ENCODE results near the gene KRT1.

Gene KRT1

GRCh38 chr12:52682938-52683574 lies 2.8 kb upstream of the KRT1 start:
- Histone ChIP-seq H3K36me3 (ENCODE audit: control insufficient read depth, insufficient read depth, low read length) (no peaks in the 10 kb centered on the region), H3K9me3 (ENCODE audit: control insufficient read depth, low read length) (no peaks in the 10 kb centered on the region), H3K4me3 (ENCODE audit: extremely low read depth, insufficient read depth, low read length, poor library complexity, severe bottlenecking) (no peak overlapping the region), H3K27ac (ENCODE audit: low read depth, low read length, severe bottlenecking) (no peak overlapping the region), H3K4me1 (ENCODE audit: control insufficient read depth, insufficient read depth, low read length, poor library complexity, severe bottlenecking) (no peaks in the 10 kb centered on the region)
- 87 to 92% methylated on average over 2 of the region's 4 CpGs for WGBS, 2 experiments (ENCODE audit: insufficient coverage in 2 of 2)

GRCh38 chr12:52682381-52682660 lies 2.1 kb upstream of the KRT1 start:
- Histone ChIP-seq H3K9me3 (ENCODE audit: control insufficient read depth, low read length) (no peaks in the 10 kb centered on the region), H3K4me1 (ENCODE audit: control insufficient read depth, insufficient read depth, low read length, poor library complexity, severe bottlenecking) (no peaks in the 10 kb centered on the region), H3K27ac (ENCODE audit: low read depth, low read length, severe bottlenecking) (no peak overlapping the region), H3K36me3 (ENCODE audit: control insufficient read depth, insufficient read depth, low read length) (no peaks in the 10 kb centered on the region), H3K4me3 (ENCODE audit: extremely low read depth, insufficient read depth, low read length, poor library complexity, severe bottlenecking) (no peak overlapping the region)
- 88% methylated on average over 1 of the region's 2 CpGs; no CpG with 5 or more reads in 1 of the 2 experiments for WGBS, 2 experiments (ENCODE audit: insufficient coverage in 2 of 2)

- no peak overlapping the region for H3K27ac ChIP-seq (ENCODE audit: low read depth, low read length, severe bottlenecking)
- no peaks in the 10 kb centered on the region for H3K9me3 ChIP-seq (ENCODE audit: control insufficient read depth, low read length)
- H3K4me1 ChIP-seq (ENCODE audit: control insufficient read depth, insufficient read depth, low read length, poor library complexity, severe bottlenecking) = no peaks in the 10 kb centered on the region
- 84 to 96% methylated on average over 8 to 11 of the region's 12 CpGs for WGBS, 2 experiments (ENCODE audit: insufficient coverage in 2 of 2)
- H3K4me3 ChIP-seq (ENCODE audit: extremely low read depth, insufficient read depth, low read length, poor library complexity, severe bottlenecking) = no peak overlapping the region
- no peaks in the 10 kb centered on the region for H3K36me3 ChIP-seq (ENCODE audit: control insufficient read depth, insufficient read depth, low read length)
These were observed 1.5 kb upstream of the KRT1 start for GRCh38 chr12:52681526-52682380.

GRCh38 chr12:52679875-52680274 lies 332 bp downstream of the KRT1 start:
- 58 to 80% methylated on average over 1 to 2 of the region's 5 CpGs for WGBS, 2 experiments (ENCODE audit: insufficient coverage in 2 of 2)

GRCh38 chr12:52677671-52678070 lies 2.5 kb downstream of the KRT1 start:
- Histone ChIP-seq H3K36me3 (ENCODE audit: control insufficient read depth, insufficient read depth, low read length) (no peaks in the 10 kb centered on the region), H3K4me3 (ENCODE audit: extremely low read depth, insufficient read depth, low read length, poor library complexity, severe bottlenecking) (no peak overlapping the region), H3K4me1 (ENCODE audit: control insufficient read depth, insufficient read depth, low read length, poor library complexity, severe bottlenecking) (peaks cover 8% of the 10 kb centered on the region), H3K9me3 (ENCODE audit: control insufficient read depth, low read length) (no peaks in the 10 kb centered on the region), H3K27ac (ENCODE audit: low read depth, low read length, severe bottlenecking) (no peak overlapping the region)
- no CpG with 5 or more reads among the region's 1 CpG for WGBS, 2 experiments (ENCODE audit: insufficient coverage in 2 of 2)

More at GRCh38 chr12:52679875-52680274, 332 bp downstream of the KRT1 start:
- no peaks in the 10 kb centered on the region for H3K36me3 ChIP-seq (ENCODE audit: control insufficient read depth, insufficient read depth, low read length)
- no peaks in the 10 kb centered on the region for H3K4me1 ChIP-seq (ENCODE audit: control insufficient read depth, insufficient read depth, low read length, poor library complexity, severe bottlenecking)
- H3K27ac ChIP-seq (ENCODE audit: low read depth, low read length, severe bottlenecking) = no peak overlapping the region
- no peaks in the 10 kb centered on the region for H3K9me3 ChIP-seq (ENCODE audit: control insufficient read depth, low read length)
- H3K4me3 ChIP-seq (ENCODE audit: extremely low read depth, insufficient read depth, low read length, poor library complexity, severe bottlenecking) = no peak overlapping the region

GRCh38 chr12:52677126-52677525 lies 3.1 kb downstream of the KRT1 start:
- 80 to 93% methylated on average over 4 of the region's 5 CpGs for WGBS, 2 experiments (ENCODE audit: insufficient coverage in 2 of 2)
- H3K9me3 ChIP-seq (ENCODE audit: control insufficient read depth, low read length) = no peaks in the 10 kb centered on the region
- H3K4me1 ChIP-seq (ENCODE audit: control insufficient read depth, insufficient read depth, low read length, poor library complexity, severe bottlenecking) = peaks cover 11% of the 10 kb centered on the region
- no peak overlapping the region for H3K4me3 ChIP-seq (ENCODE audit: extremely low read depth, insufficient read depth, low read length, poor library complexity, severe bottlenecking)
- H3K36me3 ChIP-seq (ENCODE audit: control insufficient read depth, insufficient read depth, low read length) = no peaks in the 10 kb centered on the region
- no peak overlapping the region for H3K27ac ChIP-seq (ENCODE audit: low read depth, low read length, severe bottlenecking)

GRCh38 chr12:52676163-52676562 lies 4.0 kb downstream of the KRT1 start:
- Histone ChIP-seq H3K9me3 (ENCODE audit: control insufficient read depth, low read length) (no peaks in the 10 kb centered on the region), H3K27ac (ENCODE audit: low read depth, low read length, severe bottlenecking) (no peak overlapping the region), H3K36me3 (ENCODE audit: control insufficient read depth, insufficient read depth, low read length) (no peaks in the 10 kb centered on the region), H3K4me1 (ENCODE audit: control insufficient read depth, insufficient read depth, low read length, poor library complexity, severe bottlenecking) (peaks cover 16% of the 10 kb centered on the region), H3K4me3 (ENCODE audit: extremely low read depth, insufficient read depth, low read length, poor library complexity, severe bottlenecking) (no peak overlapping the region)
- WGBS, 2 experiments (ENCODE audit: insufficient coverage in 2 of 2) = 66 to 77% methylated on average over 4 to 7 of the region's 7 CpGs

GRCh38 chr12:52675301-52675701 lies 4.9 kb downstream of the KRT1 start:
- Histone ChIP-seq H3K36me3 (ENCODE audit: control insufficient read depth, insufficient read depth, low read length) (no peaks in the 10 kb centered on the region), H3K27ac (ENCODE audit: low read depth, low read length, severe bottlenecking) (no peak overlapping the region), H3K4me1 (ENCODE audit: control insufficient read depth, insufficient read depth, low read length, poor library complexity, severe bottlenecking) (peaks cover 16% of the 10 kb centered on the region), H3K9me3 (ENCODE audit: control insufficient read depth, low read length) (no peaks in the 10 kb centered on the region), H3K4me3 (ENCODE audit: extremely low read depth, insufficient read depth, low read length, poor library complexity, severe bottlenecking) (no peak overlapping the region)
- WGBS, 2 experiments (ENCODE audit: insufficient coverage in 2 of 2) = 87 to 89% methylated on average over 14 to 18 of the region's 28 CpGs

- H3K9me3 ChIP-seq (ENCODE audit: control insufficient read depth, low read length) = no peaks in the 10 kb centered on the region
- peaks cover 18% of the 10 kb centered on the region for H3K4me1 ChIP-seq (ENCODE audit: control insufficient read depth, insufficient read depth, low read length, poor library complexity, severe bottlenecking)
- 100% methylated on average over 1 to 3 of the region's 4 CpGs for WGBS, 2 experiments (ENCODE audit: insufficient coverage in 2 of 2)
- H3K4me3 ChIP-seq (ENCODE audit: extremely low read depth, insufficient read depth, low read length, poor library complexity, severe bottlenecking) = no peak overlapping the region
- no peaks in the 10 kb centered on the region for H3K36me3 ChIP-seq (ENCODE audit: control insufficient read depth, insufficient read depth, low read length)
- H3K27ac ChIP-seq (ENCODE audit: low read depth, low read length, severe bottlenecking) = no peak overlapping the region
These were observed 5.8 kb downstream of the KRT1 start for GRCh38 chr12:52674433-52674775.

GRCh38 chr12:52673713-52674432 lies 6.3 kb downstream of the KRT1 start:
- no peak overlapping the region for H3K4me3 ChIP-seq (ENCODE audit: extremely low read depth, insufficient read depth, low read length, poor library complexity, severe bottlenecking)
- no peaks in the 10 kb centered on the region for H3K9me3 ChIP-seq (ENCODE audit: control insufficient read depth, low read length)
- H3K27ac ChIP-seq (ENCODE audit: low read depth, low read length, severe bottlenecking) = no peak overlapping the region
- WGBS, 2 experiments (ENCODE audit: insufficient coverage in 2 of 2) = 76 to 78% methylated on average over 3 of the region's 3 CpGs
- no peaks in the 10 kb centered on the region for H3K36me3 ChIP-seq (ENCODE audit: control insufficient read depth, insufficient read depth, low read length)
- peaks cover 22% of the 10 kb centered on the region for H3K4me1 ChIP-seq (ENCODE audit: control insufficient read depth, insufficient read depth, low read length, poor library complexity, severe bottlenecking)
